NCI-H446 (cell line): ENCODE measurements around the gene CLIP1.
"Not testable (repeated sequence)": the region's sequence is repeated elsewhere in the genome, so short reads cannot be mapped to it uniquely, and the experiment has no call there.

ENCODE experiments used
- DNase-seq, 2 experiments: peaks; one replicate each; lab custom pipeline; 2025; lab: John Stamatoyannopoulos, UW

CLIP1 gene

GRCh38 chr12:122395319-122395718 lies 27.1 kb downstream of the CLIP1 start:
- DNase-seq = no peak

DNA sequence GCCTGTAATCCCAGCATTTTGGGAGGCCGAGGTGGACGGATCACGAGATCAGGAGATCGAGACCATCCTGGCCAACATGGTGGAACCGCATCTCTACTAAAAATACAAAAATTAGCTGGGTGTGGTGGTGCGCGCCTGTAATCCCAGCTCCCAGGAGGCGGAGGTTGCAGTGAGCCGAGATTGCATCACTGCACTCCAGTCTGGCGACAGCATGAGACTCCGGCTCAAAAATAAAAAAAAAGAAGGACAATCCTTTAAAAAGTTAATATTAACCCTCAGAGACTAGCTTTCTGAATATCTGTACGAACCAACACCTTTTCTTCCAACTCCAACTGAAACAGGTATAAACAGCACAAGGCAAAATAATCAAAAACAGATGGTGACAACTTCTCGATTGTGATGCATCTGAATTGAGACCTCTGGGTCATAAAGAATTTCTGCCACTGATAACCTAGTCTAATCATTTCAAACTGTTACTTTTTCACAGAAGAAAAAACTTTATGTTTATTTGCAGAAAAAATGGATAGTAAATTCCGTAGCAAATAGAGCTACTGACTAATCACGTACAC lies 27.8 kb downstream of the CLIP1 start:
- no peak for DNase-seq

GRCh38 chr12:122393817-122394216 lies 28.7 kb downstream of the CLIP1 start:
- no peak for DNase-seq

GRCh38 chr12:122392411-122392810 lies 30.1 kb downstream of the CLIP1 start:
- no peak for DNase-seq

- no peak for DNase-seq
Measured at GRCh38 chr12:122389677-122390076, 32.8 kb downstream of the CLIP1 start.

DNA sequence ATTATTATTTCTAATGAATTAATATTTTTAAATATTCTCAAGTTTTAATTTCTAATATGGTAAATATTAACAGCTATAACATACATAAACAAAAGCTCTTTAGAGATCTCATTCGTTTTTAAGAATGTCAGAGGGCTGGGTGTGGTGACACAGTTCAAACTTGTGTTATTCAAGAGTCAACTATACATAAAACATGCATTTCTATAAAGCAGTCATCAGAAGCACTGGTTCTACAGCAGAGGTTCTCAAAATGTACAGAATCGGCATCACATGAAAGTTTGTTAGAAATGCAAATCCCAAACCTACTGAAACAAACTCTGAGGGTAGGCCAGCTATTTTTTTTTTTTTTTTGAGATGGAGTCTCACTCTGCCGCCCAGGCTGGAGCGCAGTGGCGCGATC lies 34.6 kb downstream of the CLIP1 start:
- DNase-seq = no peak

DNA sequence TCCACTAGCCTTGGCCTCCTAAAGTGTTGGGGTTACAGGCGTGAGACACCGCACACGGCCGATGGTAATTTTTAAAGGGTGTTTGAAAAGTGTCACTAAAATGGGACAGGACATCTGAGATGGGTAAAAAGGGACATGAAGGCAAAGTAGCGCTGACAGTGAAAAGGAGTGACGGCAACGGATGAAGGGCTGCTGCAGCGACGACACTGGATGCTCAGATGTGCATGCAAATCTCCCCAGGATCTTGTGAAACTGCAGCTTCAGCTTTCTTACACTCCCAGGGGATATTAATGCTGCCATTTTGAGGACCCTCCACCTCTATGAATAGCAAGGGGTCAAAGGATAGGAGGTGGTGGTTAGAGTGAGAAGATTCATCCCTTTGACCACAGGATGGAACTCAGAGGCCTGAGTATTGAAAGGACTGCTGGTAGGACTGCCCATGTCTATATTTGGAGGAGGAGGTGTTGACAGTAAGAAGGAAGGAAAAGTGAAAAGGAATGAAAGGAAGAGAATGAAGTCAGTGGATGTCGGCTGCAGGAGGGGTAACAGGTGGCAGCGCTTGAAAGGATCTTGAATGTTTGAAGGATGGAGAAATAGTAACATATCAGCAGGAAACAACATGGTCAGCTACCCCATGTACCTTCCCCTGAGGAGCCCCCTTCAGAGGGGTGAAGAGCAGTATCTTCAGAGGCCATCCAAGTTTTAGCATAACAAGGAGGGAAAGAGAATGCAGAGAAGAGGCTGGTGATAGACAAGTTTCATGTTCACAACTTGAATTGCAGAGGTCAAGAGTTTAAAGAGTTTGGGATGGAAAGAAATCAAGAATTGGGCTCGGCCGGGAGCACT lies 37.1 kb downstream of the CLIP1 start:
- no peak for DNase-seq

- no peak for DNase-seq
Measured at GRCh38 chr12:122382919-122383350, 39.5 kb downstream of the CLIP1 start.

DNA sequence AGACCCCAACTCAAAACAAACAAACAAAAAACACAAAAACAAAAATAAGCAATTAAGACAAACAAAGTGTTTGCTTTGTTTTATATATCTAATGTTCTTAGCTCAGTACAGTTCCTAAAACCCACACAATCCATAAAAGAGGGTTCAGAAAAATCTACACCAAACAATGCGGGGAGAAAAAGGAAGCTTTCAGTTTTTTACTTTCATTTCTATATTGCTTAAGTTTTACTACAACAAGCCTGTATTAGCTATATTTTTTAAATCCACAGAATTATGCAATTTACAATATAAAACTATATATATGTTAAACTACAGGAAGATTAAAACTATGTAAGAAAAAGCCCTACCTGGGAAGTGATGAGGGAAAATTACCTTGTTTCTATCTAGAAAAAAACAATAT lies 41.4 kb downstream of the CLIP1 start:
- DNase-seq = no peak

DNA sequence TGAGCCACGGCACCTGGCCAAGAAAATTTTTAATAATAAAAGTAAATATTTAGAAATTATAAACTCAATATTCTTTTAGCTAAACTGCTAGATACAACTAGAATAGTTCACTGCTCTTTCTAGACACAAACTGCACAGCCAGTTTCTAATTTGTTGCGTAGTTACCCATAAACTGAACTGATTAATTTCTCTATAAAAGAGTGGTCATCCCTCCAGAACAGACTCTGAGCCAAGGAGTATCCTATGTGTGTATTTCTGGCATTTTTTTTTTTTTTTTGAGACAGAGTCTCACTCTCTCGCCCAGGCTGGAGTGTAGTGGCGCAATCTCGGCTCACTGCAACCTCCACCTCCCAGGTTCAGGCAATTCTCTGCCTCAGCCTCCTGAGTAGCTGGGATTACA lies 45.7 kb downstream of the CLIP1 start:
- not testable (repeated sequence) for DNase-seq

DNA sequence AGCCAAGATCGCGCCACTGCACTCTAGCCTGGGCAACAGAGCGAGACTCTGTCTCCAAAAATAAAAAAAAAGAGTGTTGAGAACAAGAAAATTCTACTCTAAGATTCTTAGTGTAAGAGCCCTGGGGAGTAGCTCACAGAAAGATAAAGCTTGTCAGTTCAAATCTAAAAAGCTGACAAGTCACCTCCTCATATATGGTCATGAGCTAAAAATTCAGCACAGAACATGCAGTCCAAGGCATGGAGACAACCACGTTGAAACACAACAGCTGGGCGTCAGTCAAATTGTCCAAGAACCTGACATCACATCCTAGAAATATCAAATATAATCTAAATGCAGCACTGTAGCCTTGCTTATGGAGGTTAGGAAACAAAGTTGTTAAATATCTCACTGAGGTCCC lies 47.8 kb downstream of the CLIP1 start:
- DNase-seq = no peak

DNA sequence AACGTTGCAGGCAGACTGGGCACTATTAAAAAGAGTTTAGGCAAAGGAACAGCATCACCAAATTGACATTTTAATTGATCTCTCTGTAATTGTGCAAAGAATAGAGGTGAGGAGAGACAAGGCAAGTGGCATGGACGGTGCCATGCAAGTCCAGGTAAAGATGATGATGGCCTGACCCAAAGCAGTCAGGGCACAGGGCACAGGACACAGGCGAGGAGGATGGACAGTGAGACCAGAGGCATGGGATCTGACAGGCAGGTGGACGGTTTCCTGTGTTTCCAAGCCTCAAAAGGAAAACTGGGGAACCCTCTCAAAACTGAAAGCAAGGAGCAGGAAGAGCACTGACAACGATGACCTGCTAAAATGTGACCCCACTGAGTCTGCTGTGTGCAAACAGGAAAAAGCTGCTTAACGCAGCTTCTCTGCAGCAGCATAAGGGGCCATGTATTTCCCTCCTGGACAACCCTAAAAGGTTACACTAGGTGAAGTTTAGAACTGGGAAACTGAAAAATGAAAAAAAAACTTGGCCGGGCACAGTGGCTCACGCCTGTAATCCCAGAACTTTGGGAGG lies 50.9 kb downstream of the CLIP1 start:
- no peak for DNase-seq

DNA sequence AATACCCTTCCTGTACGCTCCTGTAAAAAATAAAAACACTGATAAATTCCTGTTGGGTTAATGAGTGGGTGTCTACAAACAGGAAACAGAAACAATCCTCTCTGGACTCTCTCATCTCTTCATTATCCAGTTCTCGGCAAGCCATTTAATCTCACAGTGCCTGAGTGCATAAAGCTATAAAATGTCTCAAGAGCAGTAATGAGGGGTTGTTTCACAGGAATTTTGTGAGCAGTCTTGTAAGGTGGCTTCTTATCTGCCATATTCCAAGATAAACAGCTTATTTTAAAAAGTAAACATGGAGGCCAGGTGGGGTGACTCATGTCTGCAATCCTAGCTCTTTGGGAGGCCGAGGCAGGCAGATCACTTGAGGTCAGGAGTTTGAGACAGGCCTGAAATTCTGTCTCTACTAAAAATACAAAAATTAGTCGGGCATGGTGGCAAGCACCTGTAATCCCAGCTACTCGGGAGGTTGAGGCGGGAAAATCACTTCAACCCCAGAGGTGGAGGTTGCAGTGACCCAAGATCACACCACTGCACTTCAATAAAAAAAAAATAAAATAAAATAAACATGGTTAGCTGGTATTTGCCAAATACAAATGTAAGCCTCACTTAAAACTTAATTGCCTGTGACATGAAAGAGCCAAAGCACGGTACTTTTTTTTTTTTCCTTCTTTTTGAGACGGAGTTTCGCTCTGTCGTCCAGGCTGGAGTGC lies 54.0 kb downstream of the CLIP1 start:
- no peak for DNase-seq

DNA sequence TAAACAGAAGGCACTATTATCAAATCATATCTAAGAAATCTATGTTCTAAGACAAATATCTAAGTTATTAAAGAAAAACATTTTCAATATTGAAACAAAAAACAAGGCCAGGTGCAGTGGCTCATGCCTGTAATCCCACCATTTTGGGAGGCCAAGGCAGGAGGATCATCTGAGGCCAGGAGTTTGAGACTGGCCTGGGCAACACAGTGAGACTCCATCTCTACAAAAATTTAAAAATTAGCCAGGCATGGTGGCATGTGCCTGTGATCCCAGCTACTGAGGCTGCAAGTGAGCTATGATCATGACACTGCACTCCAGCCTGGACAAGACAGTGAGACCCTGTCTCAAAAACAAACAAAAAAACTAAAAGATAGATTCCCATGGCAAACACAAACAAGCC lies 54.8 kb downstream of the CLIP1 start:
- not testable (repeated sequence) for DNase-seq

DNA sequence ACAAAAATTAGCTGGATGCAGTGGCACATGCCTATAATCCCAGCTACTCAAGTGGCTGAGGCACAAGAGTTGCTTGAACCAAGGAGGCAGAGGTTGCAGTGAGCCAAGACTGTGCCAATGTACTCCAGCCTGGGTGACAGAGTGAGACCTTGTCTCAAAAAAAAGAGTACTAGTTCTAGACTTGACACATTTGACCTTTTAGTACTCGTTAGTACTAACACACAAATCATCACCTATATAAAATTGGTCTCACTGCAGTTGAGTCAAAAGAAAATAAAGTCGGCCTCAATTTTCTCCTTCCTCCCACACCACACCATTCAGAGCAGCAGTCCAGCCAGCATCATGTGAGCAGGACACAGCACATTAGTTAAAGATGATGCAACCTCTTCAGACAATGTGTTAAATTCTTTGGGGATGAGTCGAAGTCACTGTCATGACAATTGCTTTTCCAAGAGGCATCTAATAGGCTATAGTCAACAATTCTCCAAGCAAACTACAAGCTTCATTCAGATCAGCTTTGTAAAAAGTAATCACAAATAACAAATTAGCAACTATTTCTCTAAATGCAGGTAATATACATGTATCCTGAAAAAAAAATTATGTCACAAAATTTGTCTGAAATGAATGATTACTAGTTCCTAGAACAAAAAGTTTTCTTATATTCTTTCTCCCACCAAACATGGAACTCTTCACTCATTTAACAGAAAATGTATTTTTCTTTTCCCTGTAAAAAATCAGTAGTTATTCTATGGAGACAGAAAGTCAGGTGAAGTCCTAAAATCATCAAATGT lies 55.6 kb downstream of the CLIP1 start:
- DNase-seq = peak in 1 of 2 experiments; percentile 38

DNA sequence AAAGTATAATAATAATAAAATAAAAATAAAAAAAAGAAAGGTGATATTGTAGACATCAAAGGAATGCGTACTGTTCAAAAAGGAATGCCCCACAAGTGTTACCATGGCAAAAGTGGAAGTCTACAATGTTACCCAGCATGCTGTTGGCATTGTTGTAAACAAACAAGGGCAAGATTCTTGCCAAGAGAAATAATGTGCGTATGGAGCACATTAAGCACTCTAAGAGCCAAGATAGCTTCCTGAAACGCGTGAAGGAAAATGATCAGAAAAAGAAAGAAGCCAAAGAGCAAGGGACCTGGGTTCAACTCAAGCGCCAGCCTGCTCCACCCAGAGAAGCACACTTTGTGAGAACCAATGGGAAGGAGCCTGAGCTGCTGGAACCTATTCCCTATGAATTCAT lies 57.2 kb downstream of the CLIP1 start:
- not testable (repeated sequence) for DNase-seq

GRCh38 chr12:122363782-122364181 lies 58.7 kb downstream of the CLIP1 start:
- DNase-seq = no peak

DNA sequence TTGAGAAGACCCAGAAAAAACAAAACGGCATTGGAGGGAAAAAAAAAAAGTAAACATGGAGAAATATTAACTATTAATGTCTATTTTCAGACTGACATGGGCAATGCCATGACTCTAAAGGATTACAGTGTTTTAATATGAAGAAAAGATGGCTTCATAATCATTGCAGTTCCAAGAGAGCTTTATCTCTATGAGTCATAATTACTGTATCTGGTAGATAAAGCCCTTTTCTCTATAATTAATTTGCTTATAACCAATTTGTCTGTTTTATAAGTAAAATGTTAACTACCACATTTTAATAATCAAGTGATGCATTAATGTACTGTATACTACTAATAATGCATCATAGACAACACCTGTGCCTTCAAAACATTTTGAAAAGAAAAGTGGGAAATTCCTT lies 59.7 kb downstream of the CLIP1 start:
- DNase-seq = no peak

DNA sequence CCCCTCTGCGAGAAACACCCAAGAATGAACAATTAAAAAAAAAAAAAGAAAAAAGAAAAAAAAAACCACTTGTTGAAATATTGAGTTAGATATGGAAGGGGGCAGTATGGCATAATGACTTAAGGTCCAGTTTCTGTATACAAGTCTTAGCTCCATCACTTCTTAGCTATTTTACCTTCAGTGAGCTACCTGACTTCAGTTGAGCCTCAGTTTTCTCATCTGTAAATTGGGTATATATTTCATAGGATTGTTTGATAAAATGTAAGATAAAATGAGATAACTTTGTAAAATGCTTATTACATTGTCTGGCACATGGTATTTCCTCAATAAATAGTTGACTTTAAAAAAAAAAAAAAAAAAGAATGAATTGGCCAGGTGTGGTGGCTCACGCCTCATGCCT lies 64.1 kb downstream of the CLIP1 start:
- not testable (repeated sequence) for DNase-seq

- not testable (repeated sequence) for DNase-seq
Measured at GRCh38 chr12:122357536-122357935, 64.9 kb downstream of the CLIP1 start.

- not testable (repeated sequence) for DNase-seq
Measured at GRCh38 chr12:122356991-122357390, 65.5 kb downstream of the CLIP1 start.

GRCh38 chr12:122356192-122356635 lies 66.3 kb downstream of the CLIP1 start:
- peak; percentile 48 to 80 for DNase-seq
